ENCODE measurements around the gene SIL1.
"Not testable (repeated sequence)": the region's sequence is repeated elsewhere in the genome, so short reads cannot be mapped to it uniquely, and the experiment has no call there.

SIL1 gene

DNA sequence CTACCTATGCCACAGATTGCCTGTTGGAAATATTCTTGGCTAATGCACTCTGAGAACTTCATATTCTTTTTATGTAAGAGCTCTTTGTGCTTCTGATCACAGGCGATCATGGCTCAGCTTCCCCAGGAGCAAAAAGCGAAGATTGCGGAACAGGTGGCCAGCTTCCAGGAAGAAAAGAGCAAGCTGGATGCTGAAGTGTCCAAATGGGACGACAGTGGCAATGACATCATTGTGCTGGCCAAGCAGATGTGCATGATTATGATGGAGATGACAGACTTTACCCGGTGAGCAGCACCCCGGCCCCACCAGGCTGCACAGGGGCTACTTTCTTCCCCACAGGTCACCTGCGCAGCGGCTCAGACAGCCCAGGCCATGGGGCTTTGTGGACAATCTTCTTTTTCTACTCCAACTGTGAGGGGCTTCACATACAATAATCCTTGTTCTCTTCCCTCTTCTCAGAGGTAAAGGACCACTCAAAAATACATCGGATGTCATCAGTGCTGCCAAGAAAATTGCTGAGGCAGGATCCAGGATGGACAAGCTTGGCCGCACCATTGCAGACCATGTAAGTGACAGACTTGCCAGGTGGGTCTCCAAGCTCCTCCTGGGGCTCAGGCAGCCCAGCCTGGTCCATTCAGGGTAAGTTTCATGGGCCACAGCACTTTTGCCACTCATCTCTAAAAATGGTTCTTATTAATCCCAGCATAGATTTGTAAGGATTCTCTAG, 267.6 kb downstream of the SIL1 start:
- in situ Hi-C loops (cut with MboI; ENCODE audit: low sequenced_read_pairs), result no loop called here

- in situ Hi-C loops (cut with MboI; ENCODE audit: low sequenced_read_pairs), result no loop called here
Observed at GRCh38 chr5:138929571-138929955, 268.6 kb downstream of the SIL1 start.

DNA sequence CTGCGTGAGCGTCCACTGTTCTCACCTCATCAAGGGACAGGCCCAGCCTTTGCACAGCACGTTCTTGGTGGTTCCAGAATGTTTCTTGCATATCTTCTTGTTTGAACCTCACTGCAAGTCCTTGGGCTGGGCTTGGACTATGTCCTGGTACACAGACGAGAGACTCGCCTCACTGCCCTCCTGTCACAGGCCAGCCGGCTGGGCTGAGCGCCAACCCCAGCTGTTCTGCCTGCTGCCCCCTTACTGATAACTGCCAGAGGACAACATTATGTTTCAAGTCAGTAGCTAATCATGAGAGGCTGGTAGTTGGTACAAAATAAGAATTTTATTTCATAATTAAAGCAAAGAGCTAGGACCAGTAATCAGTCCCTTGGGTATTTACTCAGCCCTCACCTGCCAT, 270.2 kb downstream of the SIL1 start:
- in situ Hi-C loops (cut with MboI; ENCODE audit: low sequenced_read_pairs), result no loop called here

DNA sequence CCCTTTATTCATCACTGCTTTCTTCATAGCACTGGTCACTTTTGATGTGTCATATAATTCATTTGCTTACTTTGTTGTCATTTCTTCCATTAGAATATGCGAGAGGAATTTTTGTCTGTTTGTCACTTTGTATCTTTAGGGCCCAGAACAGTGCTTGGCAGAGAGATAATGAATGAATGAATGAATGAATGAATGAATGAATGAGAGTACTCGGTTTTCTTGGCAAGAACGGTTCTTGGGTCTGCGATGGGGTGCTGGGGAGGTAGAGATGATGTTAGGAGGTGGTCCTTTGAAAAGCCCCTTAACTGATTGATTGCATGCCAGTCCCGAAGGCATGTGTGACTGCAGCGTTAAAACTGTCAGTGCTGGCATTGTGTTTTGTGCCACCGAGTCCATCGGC, 270.6 kb downstream of the SIL1 start:
- in situ Hi-C loops (cut with MboI; ENCODE audit: low sequenced_read_pairs), result no loop called here

GRCh38 chr5:138926688-138927448, 271.3 kb downstream of the SIL1 start:
- in situ Hi-C loops (cut with MboI; ENCODE audit: low sequenced_read_pairs), result no loop called here

GRCh38 chr5:138926257-138926656, 271.9 kb downstream of the SIL1 start:
- in situ Hi-C loops (cut with MboI; ENCODE audit: low sequenced_read_pairs), result no loop called here

DNA sequence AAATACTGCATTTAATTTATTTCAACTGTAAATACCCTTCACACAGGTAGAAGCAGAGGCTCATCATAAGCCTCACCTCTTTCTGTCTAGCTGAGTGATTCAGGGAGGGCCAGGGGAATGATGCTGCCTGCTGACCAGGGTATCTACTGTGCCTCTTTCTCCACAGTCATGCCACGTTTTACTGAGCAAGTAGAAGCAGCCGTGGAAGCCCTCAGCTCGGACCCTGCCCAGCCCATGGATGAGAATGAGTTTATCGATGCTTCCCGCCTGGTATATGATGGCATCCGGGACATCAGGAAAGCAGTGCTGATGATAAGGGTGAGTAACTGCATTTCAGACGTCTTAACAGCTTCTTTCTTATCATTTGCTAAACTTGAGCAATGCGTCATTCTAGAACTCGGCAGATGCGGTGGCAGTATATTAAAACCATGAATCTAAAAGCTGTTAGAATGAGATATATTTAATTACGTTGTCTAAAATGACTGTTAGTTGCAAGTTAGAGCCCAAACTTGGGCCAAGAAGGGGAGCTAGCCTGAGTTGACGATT, 273.0 kb downstream of the SIL1 start:
- in situ Hi-C loops (cut with MboI; ENCODE audit: low sequenced_read_pairs), result no loop called here

- in situ Hi-C loops (cut with MboI; ENCODE audit: low sequenced_read_pairs), result no loop called here
Observed at GRCh38 chr5:138922494-138922893, 275.7 kb downstream of the SIL1 start.

- in situ Hi-C loops (cut with MboI; ENCODE audit: low sequenced_read_pairs), result not testable (repeated sequence)
Observed at GRCh38 chr5:138921362-138921761, 276.8 kb downstream of the SIL1 start.

DNA sequence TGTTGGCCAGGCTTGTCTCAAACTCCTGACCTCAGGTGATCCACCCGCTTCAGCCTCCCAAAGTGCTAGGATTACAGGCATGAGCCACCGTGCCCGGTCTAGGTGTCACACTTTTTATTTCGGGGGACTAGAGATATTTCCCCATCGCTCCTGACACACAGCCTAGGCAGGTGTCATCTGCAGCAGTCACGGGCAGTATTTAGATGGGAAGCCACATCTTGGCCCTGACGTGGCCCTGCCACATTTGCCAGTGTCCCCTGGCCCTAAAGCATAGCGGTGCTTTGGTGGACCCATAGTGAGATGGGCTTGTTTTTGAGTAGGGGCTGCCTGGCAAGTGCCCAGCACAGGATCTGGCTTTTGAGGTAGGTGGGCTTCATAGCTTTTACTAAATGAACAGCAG, 278.0 kb downstream of the SIL1 start:
- in situ Hi-C loops (cut with MboI; ENCODE audit: low sequenced_read_pairs), result no loop called here

DNA sequence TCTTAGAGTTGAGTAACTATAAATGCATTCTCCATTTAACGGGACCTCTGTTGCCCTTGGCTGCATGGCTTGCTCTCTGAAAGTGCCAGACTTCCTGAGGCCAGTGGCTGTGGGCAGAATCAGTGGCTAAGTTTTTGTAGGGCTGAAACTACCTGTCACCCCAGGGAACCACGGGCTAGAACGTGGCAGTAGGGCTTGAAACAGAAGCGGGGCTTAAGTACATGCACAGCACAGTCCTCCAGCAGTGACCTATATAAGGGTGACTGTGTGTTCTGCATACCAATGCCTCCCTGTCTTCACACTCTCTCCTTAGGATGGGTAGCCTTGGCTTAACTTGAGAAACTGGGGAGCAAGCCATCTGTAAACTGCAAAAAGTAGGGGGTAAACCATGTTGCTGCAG, 279.5 kb downstream of the SIL1 start:
- in situ Hi-C loops (cut with MboI; ENCODE audit: low sequenced_read_pairs), result no loop called here

DNA sequence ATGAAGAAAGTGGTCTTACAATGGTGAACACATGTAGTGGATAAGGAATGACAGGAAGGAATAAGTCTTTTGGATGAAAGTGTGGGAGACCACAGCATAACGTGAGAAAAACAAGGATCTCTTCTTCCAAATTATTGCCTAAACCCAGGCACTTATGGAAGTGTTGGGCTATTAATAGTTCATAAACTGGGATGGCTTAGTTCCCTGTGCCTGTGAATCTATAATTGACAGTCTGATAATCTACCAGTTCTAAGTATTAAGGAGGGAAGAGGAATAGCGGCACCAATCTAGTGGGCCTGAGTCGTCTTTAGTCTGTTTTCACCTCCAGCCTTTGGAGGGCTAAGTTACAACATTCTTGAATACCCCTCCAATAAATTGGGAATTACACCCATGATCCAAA, 283.8 kb downstream of the SIL1 start:
- in situ Hi-C loops (cut with MboI; ENCODE audit: low sequenced_read_pairs), result no loop called here

DNA sequence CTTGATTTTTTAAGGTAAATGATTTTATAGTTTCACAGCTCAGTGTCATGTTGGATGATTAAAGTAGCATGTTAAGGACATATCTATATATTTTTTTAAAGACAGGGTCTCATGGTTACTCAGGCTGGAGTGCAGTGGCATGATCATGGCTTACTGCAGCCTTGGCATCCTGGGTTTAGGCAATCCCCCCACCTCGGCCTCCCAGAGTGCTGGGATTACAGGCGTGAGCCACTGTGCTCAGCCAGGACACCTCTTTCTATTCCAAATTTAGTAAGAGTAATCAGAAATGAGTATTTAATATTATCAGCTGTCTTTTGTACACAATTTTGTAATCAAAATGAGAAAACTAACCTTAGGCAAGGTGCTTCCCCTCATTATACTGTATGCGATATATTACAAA, 284.4 kb downstream of the SIL1 start:
- in situ Hi-C loops (cut with MboI; ENCODE audit: low sequenced_read_pairs), result no loop called here

GRCh38 chr5:138912093-138912492, 286.1 kb downstream of the SIL1 start:
- in situ Hi-C loops (cut with MboI; ENCODE audit: low sequenced_read_pairs), result no loop called here

GRCh38 chr5:138911441-138911840, 286.7 kb downstream of the SIL1 start:
- in situ Hi-C loops (cut with MboI; ENCODE audit: low sequenced_read_pairs), result no loop called here

- in situ Hi-C loops (cut with MboI; ENCODE audit: low sequenced_read_pairs), result no loop called here
Observed at GRCh38 chr5:138910546-138911185, 287.5 kb downstream of the SIL1 start.

DNA sequence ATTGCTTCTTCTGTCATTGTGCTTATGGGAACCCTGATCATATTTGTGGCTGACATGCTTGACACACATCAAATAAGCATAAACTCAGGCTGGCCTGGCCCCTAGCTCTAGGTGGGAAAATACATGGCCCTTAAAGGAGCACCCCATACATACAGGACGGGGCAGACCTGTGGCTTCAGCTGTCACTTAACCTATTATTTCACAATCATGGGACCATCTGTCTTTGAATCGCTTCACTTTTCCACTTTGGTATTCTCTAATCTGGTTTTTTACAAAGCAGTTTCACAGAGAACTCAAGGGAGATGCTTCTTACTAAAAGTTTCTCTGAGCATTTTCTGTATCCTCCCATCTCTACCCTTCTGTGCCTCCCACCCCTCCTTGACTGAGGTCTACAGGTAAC, 288.4 kb downstream of the SIL1 start:
- in situ Hi-C loops (cut with MboI; ENCODE audit: low sequenced_read_pairs), result no loop called here

DNA sequence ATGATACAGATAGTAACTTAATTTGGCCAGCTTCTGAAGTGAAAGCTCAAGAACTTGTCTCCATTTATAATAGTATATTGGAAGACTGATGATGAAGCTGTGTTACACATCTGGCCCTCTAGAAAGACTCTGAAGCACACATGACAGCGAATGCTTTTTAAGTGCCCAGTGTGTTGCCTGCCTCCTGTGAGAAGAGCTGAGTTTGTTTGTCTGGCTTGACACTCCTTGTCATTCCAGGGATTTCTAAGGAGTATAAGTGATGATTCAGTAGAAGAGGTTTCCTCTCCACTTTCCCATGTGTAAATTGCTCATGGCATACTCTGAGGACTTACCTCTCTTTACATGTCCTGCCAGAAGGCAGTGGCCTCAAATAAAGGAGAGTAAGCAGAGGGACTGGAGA, 292.6 kb downstream of the SIL1 start:
- in situ Hi-C loops (cut with MboI; ENCODE audit: low sequenced_read_pairs), result no loop called here

DNA sequence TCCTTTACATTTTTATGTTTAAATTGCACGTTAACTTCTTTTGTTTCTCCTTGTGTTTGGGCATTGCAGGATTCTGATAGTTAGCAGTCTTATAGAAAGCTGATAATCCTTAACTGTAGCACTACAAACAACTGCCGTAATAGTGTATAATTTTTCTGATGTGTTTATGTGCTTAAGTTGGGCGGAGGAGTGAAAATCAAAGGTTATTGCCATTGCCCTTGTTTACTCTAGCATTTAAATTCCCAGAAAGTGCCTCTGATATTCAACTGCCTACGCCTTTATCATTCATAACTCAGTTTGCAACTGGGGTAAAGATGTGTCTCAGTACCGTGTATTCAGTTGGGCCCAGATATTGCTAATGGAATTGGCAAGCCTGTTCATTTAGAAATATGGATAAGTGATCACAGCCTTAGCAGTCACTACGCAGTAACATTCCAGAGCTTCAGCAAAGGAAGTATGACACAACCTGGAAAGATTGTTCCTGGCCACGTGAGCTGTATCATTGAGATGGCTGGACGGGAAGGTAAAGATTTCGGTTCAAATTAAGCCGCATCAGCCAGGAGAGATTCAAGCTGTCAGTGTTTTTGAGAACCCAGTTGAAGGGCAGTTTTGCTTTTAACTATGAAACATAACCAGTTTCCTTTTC, 294.9 kb downstream of the SIL1 start:
- in situ Hi-C loops (cut with MboI; ENCODE audit: low sequenced_read_pairs), result no loop called here

DNA sequence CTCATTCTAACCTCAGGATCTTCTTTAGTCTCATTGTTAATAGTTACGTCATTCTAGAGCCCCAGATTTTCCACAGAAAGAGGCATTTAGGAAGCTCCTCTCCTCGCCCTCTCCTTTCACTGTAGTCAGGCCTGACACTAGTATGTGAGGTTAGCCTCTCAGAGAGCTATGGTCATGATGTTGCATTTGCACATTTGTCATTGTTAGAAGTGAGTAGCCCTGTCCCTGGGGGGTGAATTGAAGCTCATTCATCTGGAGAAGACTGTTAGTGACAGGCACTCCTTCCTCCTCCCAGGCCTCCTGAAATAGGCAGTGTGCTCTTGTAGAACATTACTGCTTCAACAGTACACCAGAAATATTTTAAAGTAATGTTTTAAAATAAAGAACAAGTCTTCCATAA, 296.5 kb downstream of the SIL1 start:
- in situ Hi-C loops (cut with MboI; ENCODE audit: low sequenced_read_pairs), result no loop called here

GRCh38 chr5:138900281-138900965, 297.7 kb downstream of the SIL1 start:
- in situ Hi-C loops (cut with MboI; ENCODE audit: low sequenced_read_pairs), result no loop called here
